G401 (cell line): ENCODE results near the gene PCED1B. TPM values are rescaled to one million over a fixed set of nuclear protein-coding genes. Genes with fewer than 3 reads are reported as not detected.
"Not testable (repeated sequence)": the region's sequence is repeated elsewhere in the genome, so short reads cannot be mapped to it uniquely, and the experiment has no call there.

Experiments used
- DNase-seq: peaks from one replicate; pipeline ENCODE4 v3.0.0-alpha.2; 2015; ENCODE audit warnings: low spot score
- in situ Hi-C: cut with HindIII; loops from 2 replicates; pipeline ENCODE4 v1.10.0; 2016; ENCODE audit warnings: low sequenced_read_pairs, mixed read lengths
- total RNA-seq: library from RNA; depleted of rRNA; stranded (reverse); fragments of >200 nt; shearing (Covaris generic); gene quantifications from 2 replicates; pipeline ENCODE4 v1.2.3, GENCODE V29; 2014

PCED1B gene
- total RNA-seq, 1 experiment from 2014 or later: 9.5 TPM

DNA sequence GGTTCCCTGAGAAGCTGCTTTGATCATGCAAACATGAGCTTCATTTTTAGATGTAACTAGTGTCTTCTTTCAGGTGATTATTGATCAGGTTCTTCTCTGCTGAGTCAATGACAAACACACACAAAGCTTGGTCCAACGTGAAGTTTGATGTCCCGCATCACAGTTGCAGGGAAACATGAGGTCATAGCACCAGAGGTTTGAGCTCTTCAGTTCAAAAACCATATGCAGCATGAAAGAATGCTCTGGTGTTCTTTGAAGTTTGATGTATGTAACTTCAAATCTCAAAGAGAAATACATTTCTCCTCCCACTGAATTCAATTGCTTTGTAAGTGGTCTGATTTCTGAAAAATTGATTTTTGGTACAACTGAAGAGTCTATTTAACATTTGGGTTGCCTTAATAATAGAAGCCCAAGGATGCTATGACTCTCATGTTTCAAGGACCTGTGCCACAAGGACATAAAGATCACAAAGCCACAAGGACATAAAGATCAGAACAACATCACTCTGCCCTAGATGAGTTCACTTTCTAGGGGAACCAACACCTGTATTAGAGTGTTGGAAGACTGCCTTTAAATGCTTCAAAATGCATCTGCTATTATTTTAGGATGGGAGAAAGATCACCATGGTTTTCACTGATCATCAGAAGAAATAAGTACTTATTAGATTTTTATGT lies 31.4 kb downstream of the PCED1B start:
- DNase-seq: no peak
- in situ Hi-C loops: no loop called here

GRCh38 chr12:47111392-47111778 lies 32.0 kb downstream of the PCED1B start:
- no peak for DNase-seq
- in situ Hi-C loops: no loop called here

GRCh38 chr12:47111854-47112253 lies 32.4 kb downstream of the PCED1B start:
- in situ Hi-C loops: no loop called here

DNA sequence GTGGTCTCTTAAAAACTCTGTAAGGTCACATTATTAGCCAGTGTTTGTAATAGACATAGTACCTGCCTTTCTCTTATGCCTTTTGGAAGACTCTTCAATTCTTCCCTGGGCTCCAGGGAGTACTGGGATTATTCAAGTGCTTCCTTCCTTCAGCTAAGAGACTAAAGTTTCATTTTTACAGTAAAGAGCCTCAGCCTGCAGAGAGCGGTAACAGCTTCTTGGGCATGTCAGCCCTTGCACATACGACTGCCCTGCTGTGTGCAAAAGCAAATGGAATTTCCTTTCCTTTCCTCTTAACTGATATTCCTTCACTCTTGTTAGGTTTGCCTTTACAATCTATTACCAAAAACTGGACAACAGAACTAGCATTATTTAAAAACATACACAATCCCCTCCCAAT lies 33.3 kb downstream of the PCED1B start:
- DNase-seq: no peak
- in situ Hi-C loops: no loop called here

More at GRCh38 chr12:47111854-47112253, 32.4 kb downstream of the PCED1B start:
- no peak for DNase-seq

DNA sequence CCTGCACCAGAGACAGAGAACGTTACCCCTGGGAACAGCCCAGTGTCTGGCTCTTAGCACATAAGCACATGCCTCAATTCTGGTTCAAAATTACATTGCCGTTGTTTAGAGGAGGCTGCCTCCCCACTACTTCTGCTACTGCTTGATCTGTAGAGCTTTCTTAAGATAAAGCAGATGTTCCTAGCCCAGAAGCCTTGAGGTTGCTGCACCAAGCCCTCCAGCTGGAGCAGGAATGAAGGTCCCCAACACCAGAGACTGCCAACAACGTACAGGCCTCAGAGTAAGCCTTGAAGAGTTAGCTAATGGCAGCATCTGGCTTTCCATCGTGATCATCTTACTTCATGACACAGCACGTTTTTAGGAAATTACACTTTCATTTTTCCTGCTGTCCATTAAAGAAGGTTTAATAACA lies 35.1 kb downstream of the PCED1B start:
- DNase-seq: no peak
- in situ Hi-C loops: no loop called here

- DNase-seq, in situ Hi-C loops: not testable (repeated sequence)
Measured at GRCh38 chr12:47117305-47117704, 37.9 kb downstream of the PCED1B start.

DNA sequence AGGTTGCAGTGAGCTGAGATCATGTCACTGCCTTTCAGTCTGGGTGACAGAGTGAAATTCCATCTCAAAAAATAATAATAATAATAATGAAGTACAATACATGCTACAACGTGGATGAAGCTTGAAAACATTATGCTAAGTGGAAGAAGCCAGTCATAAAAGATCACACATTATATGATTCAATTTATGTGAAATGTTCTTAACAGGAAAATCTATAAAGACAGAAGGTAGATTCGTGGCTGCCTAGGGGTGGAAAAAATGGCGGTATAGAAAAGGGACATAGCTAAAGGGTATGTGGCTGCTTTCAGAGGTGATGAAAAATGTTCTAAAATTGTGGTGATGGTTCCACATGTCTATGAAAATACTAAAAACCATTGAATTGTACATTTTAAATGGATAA lies 41.3 kb downstream of the PCED1B start:
- in situ Hi-C loops: no loop called here
- no peak for DNase-seq

DNA sequence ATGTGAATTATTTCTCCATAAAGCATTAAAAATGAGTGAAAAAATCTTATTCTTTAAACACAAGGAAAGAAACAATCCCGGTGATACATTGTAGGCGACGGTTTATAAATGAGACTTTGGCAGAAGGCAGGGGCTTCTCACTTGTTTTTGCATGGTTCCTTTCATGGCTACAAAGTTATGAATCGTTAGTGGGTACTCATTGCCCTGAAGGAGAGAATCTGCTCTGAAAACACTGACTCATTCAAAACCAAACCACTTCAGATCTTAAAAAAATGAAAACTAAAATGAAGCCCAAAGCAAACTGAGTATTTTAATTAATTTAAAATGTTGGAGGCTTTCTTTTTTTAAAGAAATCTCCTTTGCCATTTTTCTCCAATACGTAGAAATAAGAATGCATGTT lies 41.7 kb downstream of the PCED1B start:
- in situ Hi-C loops: no loop called here
- no peak for DNase-seq

DNA sequence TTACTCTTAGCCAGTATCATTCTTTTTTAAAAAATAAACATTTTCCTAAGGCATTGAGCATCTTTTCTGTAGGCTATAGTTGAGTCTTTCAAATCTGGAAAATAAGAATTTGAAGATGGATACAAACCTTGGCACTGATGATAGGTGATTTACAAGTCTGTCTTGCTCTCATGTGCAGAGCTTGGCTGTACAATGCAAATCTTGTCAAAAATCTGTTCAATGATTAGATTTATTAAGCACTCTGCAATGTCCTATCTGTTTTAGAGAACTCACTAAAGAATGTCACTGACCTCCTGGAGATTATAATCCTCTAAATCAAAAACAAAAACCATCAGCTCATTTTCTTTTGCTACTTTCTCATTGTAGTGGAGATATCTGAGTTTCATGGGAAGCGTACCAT lies 43.2 kb downstream of the PCED1B start:
- in situ Hi-C loops: no loop called here
- no peak for DNase-seq

DNA sequence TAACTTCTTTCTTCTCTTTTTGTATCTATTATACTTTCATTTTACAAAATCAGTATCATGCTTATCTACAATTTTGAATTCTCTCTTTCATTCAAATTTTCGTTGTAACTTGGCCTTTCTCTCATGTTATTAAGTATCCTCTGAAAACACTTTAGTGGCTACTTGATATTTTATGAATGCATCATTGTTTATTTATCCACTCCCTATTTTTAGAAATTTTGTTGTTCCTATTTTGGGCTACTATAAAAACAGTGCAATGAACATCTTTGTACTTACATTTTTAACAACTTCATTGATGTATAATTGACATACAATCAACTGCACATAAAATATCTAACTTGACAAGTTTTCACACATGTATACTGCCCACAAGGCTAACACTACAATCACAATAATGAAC lies 44.3 kb downstream of the PCED1B start:
- in situ Hi-C loops: no loop called here
- DNase-seq: no peak

- DNase-seq: no peak
- in situ Hi-C loops: no loop called here
Measured at GRCh38 chr12:47124451-47124850, 45.0 kb downstream of the PCED1B start.

- in situ Hi-C loops: no loop called here
- no peak for DNase-seq
Measured at GRCh38 chr12:47126246-47126645, 46.8 kb downstream of the PCED1B start.

DNA sequence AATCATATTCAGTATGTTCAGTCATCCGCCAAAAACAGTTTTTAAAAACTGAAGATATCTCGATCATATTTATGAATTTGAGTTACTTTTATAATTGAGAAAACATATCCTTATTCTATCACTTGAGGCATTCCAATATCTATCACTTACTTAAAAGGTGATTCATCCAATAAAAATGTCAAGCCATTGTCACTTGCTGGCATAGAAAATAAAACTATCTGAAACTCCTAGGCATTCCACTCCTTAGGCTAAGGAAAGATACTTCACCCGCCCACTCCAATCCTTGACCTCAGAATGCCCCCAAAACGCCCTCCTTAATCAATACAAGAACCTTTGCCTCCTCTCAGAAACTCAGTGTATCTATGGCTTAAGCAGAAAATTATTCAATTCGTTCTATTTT lies 51.6 kb downstream of the PCED1B start:
- in situ Hi-C loops: no loop called here
- DNase-seq: no peak

DNA sequence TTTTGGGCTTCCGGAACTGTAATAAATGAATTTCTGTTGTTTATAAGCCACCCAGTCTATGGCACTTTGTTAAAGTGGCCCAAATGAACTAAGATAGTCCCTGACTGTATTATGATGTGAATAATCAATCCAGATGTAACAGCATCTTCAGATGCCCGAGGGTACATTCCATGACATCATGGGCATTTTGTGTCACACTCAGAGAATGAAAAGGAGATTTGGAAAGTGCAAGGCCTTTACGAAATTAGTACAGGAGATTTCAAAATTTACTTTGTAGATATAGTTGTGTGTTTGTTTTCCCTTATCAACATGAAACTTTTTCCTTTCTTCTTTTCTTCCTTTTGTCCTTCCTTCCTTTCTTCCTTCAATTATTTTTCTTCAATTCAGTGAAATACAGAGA lies 54.6 kb downstream of the PCED1B start:
- no peak for DNase-seq
- in situ Hi-C loops: no loop called here

DNA sequence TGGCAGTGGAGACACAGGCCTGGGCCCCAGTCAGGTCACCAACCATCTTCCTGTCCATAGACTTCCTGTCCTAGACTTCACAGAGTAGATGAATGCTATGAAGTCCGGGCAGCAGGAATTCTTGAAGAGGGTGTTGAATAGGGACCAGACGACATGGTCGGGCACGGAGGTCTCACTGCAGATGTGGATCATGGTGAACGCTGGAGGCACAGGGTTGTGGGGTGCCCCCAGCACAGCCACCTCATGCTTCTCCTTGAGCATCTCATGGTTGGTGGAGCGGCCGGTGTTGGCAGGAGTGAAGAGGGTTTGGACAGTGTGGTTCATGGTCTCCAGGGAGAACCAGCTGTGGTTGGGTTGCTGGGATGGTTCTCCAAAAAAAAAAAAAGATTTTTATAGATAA lies 56.2 kb downstream of the PCED1B start:
- DNase-seq: no peak
- in situ Hi-C loops: no loop called here

DNA sequence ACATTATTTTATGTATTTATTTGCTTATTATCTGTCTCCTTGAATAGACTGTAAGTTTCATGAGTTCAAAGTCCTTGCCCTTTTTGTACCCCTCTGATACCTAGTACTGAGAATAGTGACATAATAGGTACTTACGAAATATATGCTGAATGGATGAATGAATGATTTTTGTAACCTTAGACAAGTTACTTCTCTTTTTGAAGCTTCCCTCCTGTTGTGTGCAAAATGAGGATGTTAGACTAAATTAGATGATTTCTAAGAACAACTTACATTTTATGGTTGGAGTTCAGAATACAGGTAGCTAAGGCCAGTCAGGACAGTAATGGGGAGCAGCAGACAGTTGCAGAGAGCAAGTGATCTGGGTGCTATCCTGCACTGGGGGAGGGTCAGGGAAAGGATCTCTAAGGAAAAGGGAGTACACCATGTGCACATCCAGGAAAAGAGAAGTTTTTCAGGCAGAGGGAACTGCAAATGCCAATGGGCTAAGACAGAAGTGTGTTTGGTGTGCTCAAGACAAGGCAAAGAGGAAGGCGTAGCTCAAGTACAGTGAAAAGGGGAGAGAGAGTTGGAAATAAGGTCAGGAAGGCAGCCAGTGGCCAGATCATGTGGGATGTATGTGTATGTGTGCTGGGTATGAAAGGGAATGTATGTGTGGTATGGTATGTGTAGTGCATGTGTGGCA lies 59.7 kb downstream of the PCED1B start:
- DNase-seq: no peak
- in situ Hi-C loops: no loop called here

GRCh38 chr12:47141459-47141858 lies 62.0 kb downstream of the PCED1B start:
- in situ Hi-C loops: no loop called here
- no peak for DNase-seq

- in situ Hi-C loops: no loop called here
Measured at GRCh38 chr12:47144769-47145168, 65.3 kb downstream of the PCED1B start.

DNA sequence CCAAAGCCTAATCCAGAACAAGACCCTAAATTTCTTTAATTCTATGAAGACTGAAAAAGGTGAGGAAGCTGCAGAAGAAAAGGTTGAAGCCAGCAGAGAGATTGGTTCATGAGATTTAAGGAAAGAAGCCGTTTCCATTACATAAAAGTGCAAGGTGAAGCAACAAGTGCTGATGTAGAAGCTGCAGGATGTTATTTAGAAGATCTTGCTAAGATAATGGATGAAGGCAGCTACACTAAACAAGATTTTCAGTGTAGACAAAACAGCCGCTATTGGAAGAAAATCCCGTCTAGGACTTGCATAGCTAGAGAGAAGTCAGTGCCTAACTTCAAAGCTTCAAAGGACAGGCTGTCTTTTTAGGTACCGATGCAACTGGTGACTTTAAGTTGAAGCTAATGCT lies 65.8 kb downstream of the PCED1B start:
- in situ Hi-C loops: no loop called here
- no peak for DNase-seq

More at GRCh38 chr12:47144769-47145168, 65.3 kb downstream of the PCED1B start:
- DNase-seq: no peak

DNA sequence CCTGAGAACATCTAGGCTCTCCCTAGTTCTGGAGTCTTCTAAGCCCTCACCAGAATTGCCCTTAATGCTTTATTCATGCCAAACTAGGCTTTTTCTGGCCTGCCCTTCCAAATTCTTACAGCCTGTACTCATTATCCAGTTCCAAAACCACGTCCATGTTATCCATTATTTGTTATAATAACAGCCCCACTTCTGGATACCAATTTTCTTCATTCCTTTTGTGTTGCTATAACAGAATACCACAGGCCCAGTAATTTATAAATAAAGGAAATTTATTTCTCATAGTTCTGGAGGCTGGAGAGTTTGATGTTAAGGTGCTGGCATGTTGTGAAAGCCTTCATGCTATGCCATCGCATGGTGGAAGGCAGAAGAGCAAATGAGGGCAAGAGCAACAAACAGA lies 68.3 kb downstream of the PCED1B start:
- in situ Hi-C loops: no loop called here
- no peak for DNase-seq

DNA sequence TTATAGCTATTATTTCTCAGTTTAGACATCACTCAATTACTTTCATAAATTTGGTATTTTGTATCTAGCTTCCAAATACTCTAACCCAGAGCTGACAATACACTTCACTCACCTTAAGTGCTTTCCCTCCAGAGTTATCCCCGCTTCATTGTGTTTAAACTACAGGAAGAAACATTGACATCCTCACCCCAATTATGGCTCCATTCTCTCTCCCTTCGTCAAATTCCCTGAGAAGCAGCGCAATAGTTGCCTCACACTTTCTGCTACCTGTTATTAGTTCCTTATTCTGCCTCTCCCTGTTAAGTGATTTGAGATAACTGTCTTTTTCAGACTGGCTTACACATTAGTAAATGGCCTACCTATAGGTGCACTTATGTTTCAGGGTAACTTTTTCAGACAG lies 69.7 kb downstream of the PCED1B start:
- in situ Hi-C loops: no loop called here

More for the DNA sequence above, 69.7 kb downstream of the PCED1B start:
- DNase-seq: no peak
